AG04450 (cell line): ENCODE data around the gene RAET1E. TPM values are rescaled to one million over a fixed set of nuclear protein-coding genes. Genes with fewer than 3 reads are reported as not detected.
"Not testable (repeated sequence)": the region's sequence is repeated elsewhere in the genome, so short reads cannot be mapped to it uniquely, and the experiment has no call there.

Experiments
- CTCF ChIA-PET: fragments of 300-600, 350-600 bp; formaldehyde crosslinking; extraction: SDS; loops from one replicate; lab custom pipeline; 2022; ENCODE audit warnings: antibody characterized with exemption, inconsistent platforms; lab: Charles Lee
- POLR2A ChIA-PET: fragments of 350-600 bp; formaldehyde crosslinking; extraction: SDS; loops from one replicate; lab custom pipeline; 2021; ENCODE audit warnings: antibody characterized with exemption, inconsistent platforms; lab: Yijun Ruan, JAX
- DNase-seq: peaks from one replicate; pipeline ENCODE4 v3.0.0-alpha.2; 2011; ENCODE audit warnings: low read depth, low spot score
- H3K27ac ChIP-seq: one replicate; pipeline ENCODE4 v1.5.1; 2012; ENCODE audit warnings: low read depth, low read length, control low read depth
- H3K27me3 ChIP-seq: one replicate; pipeline ENCODE4 v1.6.0; 2012; ENCODE audit warnings: low read length; ENCODE audit not compliant: control insufficient read depth, insufficient read depth
- H3K4me3 ChIP-seq: 2 replicates; pipeline ENCODE4 v1.5.1; 2011; ENCODE audit warnings: mild to moderate bottlenecking, low read depth, low read length, control low read depth
- H3K9me3 ChIP-seq: 2 replicates; pipeline ENCODE4 v1.5.1; 2012; ENCODE audit warnings: low read length; ENCODE audit not compliant: control insufficient read depth, insufficient read depth
- polyA plus RNA-seq: library from polyadenylated mRNA; depleted of rRNA; stranded (reverse); fragments of >200 nt; gene quantifications from 2 replicates; pipeline ENCODE4 v1.2.3, GENCODE V29; 2011
- TF ChIP-seq, protein P1 (sequence below): IDR thresholded peaks from 2 replicates; pipeline ENCODE4 v1.5.1; 2011; ENCODE audit warnings: low read depth, low read length, control low read depth, inconsistent platforms

The RAET1E gene
- polyA plus RNA-seq, 1 experiment = not detected

DNA sequence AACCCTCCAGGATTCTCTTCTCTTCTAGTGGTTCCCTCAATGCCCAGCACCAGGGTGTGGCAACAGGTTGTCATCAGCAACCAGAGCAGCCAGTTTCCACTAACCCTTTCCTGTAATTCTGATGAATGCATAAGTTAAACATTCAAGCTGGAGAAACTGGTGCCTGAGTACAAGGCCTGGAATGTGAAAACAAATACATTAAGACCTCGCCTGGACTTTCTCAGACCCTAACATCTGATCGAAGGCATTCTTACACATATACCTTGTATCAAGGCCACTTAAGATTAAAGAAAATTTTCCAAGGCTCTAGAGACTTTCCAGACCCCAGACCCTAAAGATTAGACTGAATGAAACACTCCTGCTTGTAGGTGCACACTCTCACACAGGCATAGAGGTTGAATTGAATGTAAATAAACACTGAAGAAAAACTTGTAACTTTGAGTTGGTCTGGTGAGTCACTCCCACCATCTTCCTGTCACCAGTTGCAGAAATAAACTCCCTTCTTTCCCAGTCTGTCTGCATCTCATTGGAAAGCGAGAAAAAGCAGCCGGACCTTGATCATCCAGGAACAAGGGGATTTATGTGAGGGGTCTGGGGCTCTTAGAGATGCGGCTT, 42.8 kb downstream of the RAET1E start:
- DNase-seq = peak; percentile 76
- H3K27me3 ChIP-seq = no peaks in the 10 kb centered on the region
- POLR2A ChIA-PET = interaction anchor here (0.6 to 1.0 kb wide), 2 partner anchors 8 kb away, joined by 3 to 4 read pairs; no protein-coding TSS in a partner anchor
- peak overlapping the region; percentile 67 for H3K4me3 ChIP-seq
- peak overlapping the region; percentile 94 for H3K27ac ChIP-seq
- CTCF ChIA-PET = interaction anchor here (0.6 to 2.6 kb wide), 2 partner anchors 11 to 23 kb away, joined by 3 to 7 read pairs; no protein-coding TSS in a partner anchor
- TF ChIP-seq, protein P1, sequence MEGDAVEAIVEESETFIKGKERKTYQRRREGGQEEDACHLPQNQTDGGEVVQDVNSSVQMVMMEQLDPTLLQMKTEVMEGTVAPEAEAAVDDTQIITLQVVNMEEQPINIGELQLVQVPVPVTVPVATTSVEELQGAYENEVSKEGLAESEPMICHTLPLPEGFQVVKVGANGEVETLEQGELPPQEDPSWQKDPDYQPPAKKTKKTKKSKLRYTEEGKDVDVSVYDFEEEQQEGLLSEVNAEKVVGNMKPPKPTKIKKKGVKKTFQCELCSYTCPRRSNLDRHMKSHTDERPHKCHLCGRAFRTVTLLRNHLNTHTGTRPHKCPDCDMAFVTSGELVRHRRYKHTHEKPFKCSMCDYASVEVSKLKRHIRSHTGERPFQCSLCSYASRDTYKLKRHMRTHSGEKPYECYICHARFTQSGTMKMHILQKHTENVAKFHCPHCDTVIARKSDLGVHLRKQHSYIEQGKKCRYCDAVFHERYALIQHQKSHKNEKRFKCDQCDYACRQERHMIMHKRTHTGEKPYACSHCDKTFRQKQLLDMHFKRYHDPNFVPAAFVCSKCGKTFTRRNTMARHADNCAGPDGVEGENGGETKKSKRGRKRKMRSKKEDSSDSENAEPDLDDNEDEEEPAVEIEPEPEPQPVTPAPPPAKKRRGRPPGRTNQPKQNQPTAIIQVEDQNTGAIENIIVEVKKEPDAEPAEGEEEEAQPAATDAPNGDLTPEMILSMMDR = no peak
- no peaks in the 10 kb centered on the region for H3K9me3 ChIP-seq

DNA sequence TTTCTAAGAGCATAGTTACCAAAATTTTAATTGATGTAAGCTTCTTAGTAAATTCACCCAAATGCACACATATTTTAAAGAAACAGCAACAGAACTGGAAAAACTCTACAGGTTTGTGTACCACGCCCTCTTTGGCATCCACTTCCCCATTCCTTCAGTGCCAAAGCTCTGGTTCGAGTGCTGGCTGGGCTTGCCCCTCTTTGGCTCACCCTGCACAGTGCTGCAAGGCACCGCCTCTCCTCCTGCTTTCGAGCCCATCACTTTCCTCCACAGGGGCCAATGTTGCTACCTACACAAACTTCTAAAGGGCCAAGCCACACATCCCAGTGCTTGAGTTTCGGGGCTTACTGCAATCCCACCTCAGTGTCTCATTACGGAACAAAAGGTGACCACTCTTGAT, 43.4 kb downstream of the RAET1E start:
- Histone ChIP-seq H3K27me3 (no peaks in the 10 kb centered on the region), H3K27ac (peak overlapping the region; percentile 94), H3K9me3 (no peaks in the 10 kb centered on the region), H3K4me3 (no peak overlapping the region)
- TF ChIP-seq, protein P1 = no peak
- POLR2A ChIA-PET = interaction anchor here (1.0 kb wide), 1 partner anchor 9 kb away, joined by 3 read pairs; no protein-coding TSS in a partner anchor
- DNase-seq = no peak
- CTCF ChIA-PET = interaction anchor here (0.6 to 1.3 kb wide), 2 partner anchors 11 to 23 kb away, joined by 3 to 5 read pairs; no protein-coding TSS in a partner anchor

DNA sequence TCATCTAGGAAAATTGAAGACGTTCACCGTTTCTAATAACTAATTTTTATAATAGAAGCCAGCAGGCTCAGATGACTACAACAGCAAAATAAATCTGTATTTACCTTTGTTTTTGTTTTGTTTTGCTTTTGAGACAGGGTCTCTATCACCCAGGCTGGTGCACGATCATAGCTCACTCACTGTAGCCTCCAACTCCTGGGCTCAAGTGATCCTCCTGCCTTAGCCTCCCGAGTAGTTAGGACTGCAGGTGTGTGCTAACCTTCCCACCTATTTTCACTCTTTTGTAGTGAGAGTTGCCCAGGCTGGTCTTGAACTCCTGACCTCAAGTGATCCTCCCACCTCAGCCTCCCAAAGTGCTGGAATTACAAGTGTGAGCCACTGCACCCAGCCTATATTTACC, 43.9 kb downstream of the RAET1E start:
- CTCF ChIA-PET = interaction anchor here (1.3 kb wide), 1 partner anchor 11 kb away, joined by 5 read pairs; no protein-coding TSS in a partner anchor
- H3K27ac ChIP-seq = peak overlapping the region; percentile 49
- H3K9me3 ChIP-seq, H3K4me3 ChIP-seq, POLR2A ChIA-PET, DNase-seq, H3K27me3 ChIP-seq: not testable (repeated sequence)

DNA sequence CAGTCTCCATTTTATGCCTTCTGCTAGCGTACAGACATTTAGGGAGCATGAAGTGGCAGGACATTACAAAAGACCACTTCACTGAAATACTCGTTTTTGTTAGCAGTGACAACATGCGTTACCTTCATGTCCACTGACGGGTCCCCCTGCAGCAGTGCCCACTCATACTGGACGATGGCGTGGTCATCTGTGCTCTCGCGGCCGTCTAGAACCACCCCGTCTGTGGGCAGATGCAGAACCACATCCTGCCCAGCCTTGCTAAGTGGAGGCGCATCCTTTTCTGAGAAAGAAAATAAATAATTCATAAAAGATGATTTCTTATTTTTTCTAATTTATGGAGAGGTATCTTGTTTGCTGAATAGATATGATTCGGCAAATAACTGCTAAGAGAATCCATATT, 45.0 kb downstream of the RAET1E start:
- CTCF ChIA-PET = interaction anchor here (1.0 to 2.0 kb wide), 2 partner anchors 18 to 83 kb away, joined by 3 to 4 read pairs; no protein-coding TSS in a partner anchor
- POLR2A ChIA-PET = no interaction called here

DNA sequence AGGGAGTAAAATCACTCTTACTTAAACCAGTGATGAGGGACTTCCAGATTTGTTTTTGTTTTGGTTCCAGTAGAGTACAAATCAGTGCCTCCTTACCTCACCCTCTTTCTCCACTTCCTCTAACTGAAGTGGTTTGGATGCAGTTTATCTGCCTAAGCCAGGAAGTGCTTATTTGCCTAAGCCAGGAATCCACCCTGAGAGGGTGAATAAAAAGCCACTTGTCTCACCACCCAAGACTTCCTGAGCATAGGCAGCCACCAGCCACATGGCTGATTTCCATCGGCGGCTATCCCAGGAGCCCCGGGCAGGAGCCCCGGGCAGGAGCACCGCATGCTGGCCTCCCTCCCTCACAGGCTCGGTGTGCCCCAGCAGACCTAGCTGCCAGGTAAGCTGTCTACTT, 45.7 kb downstream of the RAET1E start:
- Histone ChIP-seq H3K27me3 (no peaks in the 10 kb centered on the region), H3K9me3 (no peaks in the 10 kb centered on the region), H3K27ac (peak overlapping the region; percentile 58), H3K4me3 (no peak overlapping the region)
- no peak for DNase-seq
- POLR2A ChIA-PET = no interaction called here
- TF ChIP-seq, protein P1 = no peak
- CTCF ChIA-PET = interaction anchor here (0.6 to 2.0 kb wide), 3 partner anchors 10 to 83 kb away, joined by 3 to 7 read pairs (median 4); no protein-coding TSS in a partner anchor

More for the DNA sequence above, 45.0 kb downstream of the RAET1E start:
- Histone ChIP-seq H3K4me3 (no peak overlapping the region), H3K27ac (no peak overlapping the region), H3K27me3 (no peaks in the 10 kb centered on the region), H3K9me3 (no peaks in the 10 kb centered on the region)
- DNase-seq = no peak
- TF ChIP-seq, protein P1 = no peak
